Vagina (tissue), 2 donors: ENCODE data around the gene CTPS2. TPM values are rescaled to one million over a fixed set of nuclear protein-coding genes. Genes with fewer than 3 reads are reported as not detected.

Experiments used
- DNase-seq, 2 donors: peaks; one replicate each; pipeline ENCODE4 v3.0.0-alpha.2; 2017; ENCODE audit errors: extremely low spot score in 2 of 2
- H3K27ac ChIP-seq: fragments of 200-600 bp; sonication (generic); one replicate; pipeline ENCODE4 v1.5.1; 2019
- H3K27me3 ChIP-seq: fragments of 200-600 bp; sonication (generic); one replicate; pipeline ENCODE4 v1.5.1; 2019
- H3K36me3 ChIP-seq, 2 donors: fragments of 200-600 bp; sonication (generic); one replicate each; pipeline ENCODE4 v1.5.1; 2017 to 2019
- H3K4me1 ChIP-seq: fragments of 200-600 bp; sonication (generic); one replicate; pipeline ENCODE4 v1.5.1; 2019
- H3K4me3 ChIP-seq, 2 donors: fragments of 200-600 bp; sonication (generic); 1 replicate in 1 of 2; 2 replicates in 1 of 2; pipeline ENCODE4 v1.5.1; 2016 to 2019
- H3K9me3 ChIP-seq: fragments of 200-600 bp; sonication (generic); one replicate; pipeline ENCODE4 v1.5.1; 2019
- POLR2A ChIP-seq, 2 donors: fragments of 450-650 bp; IDR thresholded peaks; one replicate each; pipeline ENCODE4 v1.6.1; 2017; ENCODE audit warnings: antibody characterized with exemption in 2 of 2, mild to moderate bottlenecking in 2 of 2, moderate library complexity in 2 of 2
- POLR2AphosphoS5 ChIP-seq, 2 donors: sonication (generic); formaldehyde crosslinking; IDR thresholded peaks; one replicate each; pipeline ENCODE4 v1.9.0; 2017; ENCODE audit warnings: antibody characterized with exemption in 2 of 2, mild to moderate bottlenecking in 2 of 2, low read depth in 1 of 2; ENCODE audit not compliant: insufficient read depth in 1 of 2
- intact Hi-C: fragments of 100-400 bp; cut with DNase I; formaldehyde crosslinking; loops from one replicate; pipeline ENCODE4 v1.15.1; 2023
- total RNA-seq: library from RNA; depleted of rRNA; stranded (reverse); fragments of >200 nt; gene quantifications from one replicate; pipeline ENCODE4 v1.2.3, GENCODE V29; 2016
- TF ChIP-seq, protein P1 (sequence below), 3 experiments: fragments of 450-650 bp in 2 of 3; fragments of 200-600 bp in 1 of 3; sonication (generic) in 1 of 3; IDR thresholded peaks; one replicate each; pipeline ENCODE4 v1.5.1; 2017 to 2019; ENCODE audit warnings: antibody characterized with exemption in 3 of 3, mild to moderate bottlenecking in 2 of 3, moderate library complexity in 2 of 3

Gene CTPS2
- total RNA-seq, 1 donor from 2014 or later: 20.4 TPM

DNA sequence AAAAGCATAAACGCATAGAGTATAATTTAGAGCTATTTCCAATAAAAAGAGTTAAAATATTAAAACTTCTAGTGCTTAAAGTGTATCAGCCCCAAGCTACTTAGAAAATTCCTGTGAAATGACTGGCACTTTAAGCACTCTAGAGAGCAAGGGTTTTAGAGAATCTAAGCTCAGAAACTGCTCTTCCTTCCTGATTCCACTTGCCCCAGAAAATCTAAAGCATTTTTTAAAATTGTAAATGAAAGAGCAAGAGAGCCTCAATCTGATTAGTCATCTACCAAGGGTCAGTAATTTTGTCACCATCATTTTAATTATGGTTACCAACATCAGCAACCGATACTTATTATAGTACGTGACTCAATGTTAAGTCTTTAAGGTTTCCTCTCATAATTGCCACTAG, 25.0 kb downstream of the CTPS2 start:
- intact Hi-C loops: no loop called here
- H3K36me3 ChIP-seq: peaks cover 0 to 5% of the 10 kb centered on the region in 2 donors
- H3K27ac ChIP-seq: no peak overlapping the region
- H3K27me3 ChIP-seq: no peaks in the 10 kb centered on the region
- no peak overlapping the region for H3K4me3 ChIP-seq
- no peak for DNase-seq
- H3K4me1 ChIP-seq: no peaks in the 10 kb centered on the region
- no peaks in the 10 kb centered on the region for H3K9me3 ChIP-seq
- TF ChIP-seq POLR2AphosphoS5 (IDR thresholded peaks at IDR 0.05; ENCODE audit: insufficient read depth in 1 of 2, low read depth in 1 of 2): no peak
- no peak for TF ChIP-seq POLR2A (IDR thresholded peaks at IDR 0.05)
- TF ChIP-seq, protein P1, sequence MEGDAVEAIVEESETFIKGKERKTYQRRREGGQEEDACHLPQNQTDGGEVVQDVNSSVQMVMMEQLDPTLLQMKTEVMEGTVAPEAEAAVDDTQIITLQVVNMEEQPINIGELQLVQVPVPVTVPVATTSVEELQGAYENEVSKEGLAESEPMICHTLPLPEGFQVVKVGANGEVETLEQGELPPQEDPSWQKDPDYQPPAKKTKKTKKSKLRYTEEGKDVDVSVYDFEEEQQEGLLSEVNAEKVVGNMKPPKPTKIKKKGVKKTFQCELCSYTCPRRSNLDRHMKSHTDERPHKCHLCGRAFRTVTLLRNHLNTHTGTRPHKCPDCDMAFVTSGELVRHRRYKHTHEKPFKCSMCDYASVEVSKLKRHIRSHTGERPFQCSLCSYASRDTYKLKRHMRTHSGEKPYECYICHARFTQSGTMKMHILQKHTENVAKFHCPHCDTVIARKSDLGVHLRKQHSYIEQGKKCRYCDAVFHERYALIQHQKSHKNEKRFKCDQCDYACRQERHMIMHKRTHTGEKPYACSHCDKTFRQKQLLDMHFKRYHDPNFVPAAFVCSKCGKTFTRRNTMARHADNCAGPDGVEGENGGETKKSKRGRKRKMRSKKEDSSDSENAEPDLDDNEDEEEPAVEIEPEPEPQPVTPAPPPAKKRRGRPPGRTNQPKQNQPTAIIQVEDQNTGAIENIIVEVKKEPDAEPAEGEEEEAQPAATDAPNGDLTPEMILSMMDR (IDR thresholded peaks at IDR 0.05): no peak

DNA sequence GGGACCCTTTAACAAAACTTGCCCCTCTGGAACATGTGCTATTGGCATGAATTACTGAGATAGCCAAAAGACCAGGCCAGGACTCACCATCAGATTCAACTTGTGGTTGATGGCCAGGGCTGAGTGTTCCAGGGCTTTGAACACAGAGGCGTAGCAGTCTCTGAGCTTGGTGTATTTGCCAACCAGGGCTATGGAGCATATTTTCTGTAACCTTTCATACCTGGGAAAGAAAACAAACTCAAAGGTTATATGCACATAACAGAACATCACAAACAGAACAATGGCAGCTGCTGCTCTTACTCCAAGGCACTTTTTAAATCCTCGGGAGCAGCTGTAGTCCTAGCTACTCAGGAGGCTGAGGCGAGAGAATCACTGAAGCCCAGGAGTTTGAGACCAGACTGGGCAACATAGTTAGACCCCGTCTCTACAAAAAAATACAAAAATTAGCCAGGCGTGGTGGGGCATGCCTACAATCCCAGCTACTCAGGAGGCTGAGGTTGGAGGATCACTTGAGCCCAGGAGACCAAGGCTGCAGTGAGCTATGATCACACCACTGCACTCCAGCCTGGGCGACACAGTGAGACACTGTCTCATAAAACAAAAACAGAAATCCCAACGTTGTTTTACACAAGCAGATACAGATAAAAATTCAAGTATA, 29.3 kb downstream of the CTPS2 start:
- no peak for DNase-seq
- H3K4me3 ChIP-seq: no peak overlapping the region
- no peaks in the 10 kb centered on the region for H3K4me1 ChIP-seq
- no peak overlapping the region for H3K27ac ChIP-seq
- no peaks in the 10 kb centered on the region for H3K9me3 ChIP-seq
- H3K27me3 ChIP-seq: no peaks in the 10 kb centered on the region
- intact Hi-C loops: no loop called here
- peaks cover 0 to 5% of the 10 kb centered on the region in 2 donors for H3K36me3 ChIP-seq
- TF ChIP-seq POLR2AphosphoS5 (IDR thresholded peaks at IDR 0.05; ENCODE audit: insufficient read depth in 1 of 2, low read depth in 1 of 2) (no peak), POLR2A (IDR thresholded peaks at IDR 0.05) (no peak)
- TF ChIP-seq, protein P1 (IDR thresholded peaks at IDR 0.05): no peak

DNA sequence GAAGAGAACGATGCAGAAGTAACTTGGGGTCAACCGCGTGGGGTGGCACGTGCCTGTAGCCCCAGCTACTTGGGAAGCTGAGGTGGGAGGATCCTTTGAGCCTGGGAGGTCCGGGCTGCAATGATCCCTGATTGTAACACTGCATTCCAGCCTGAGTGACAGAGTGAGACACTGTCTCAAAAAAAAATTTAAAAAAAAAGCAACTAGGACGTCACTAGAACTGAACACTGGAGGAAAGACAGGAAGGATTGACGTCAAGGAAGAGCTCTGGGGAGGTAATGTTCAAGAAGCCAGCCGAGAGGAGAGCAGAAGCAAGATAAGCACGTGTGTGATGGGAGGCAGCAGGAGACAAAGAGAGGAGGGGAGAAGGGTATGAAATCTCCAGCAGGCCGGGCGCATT, 33.8 kb downstream of the CTPS2 start:
- no peak for DNase-seq
- TF ChIP-seq POLR2A (IDR thresholded peaks at IDR 0.05) (no peak), POLR2AphosphoS5 (IDR thresholded peaks at IDR 0.05; ENCODE audit: insufficient read depth in 1 of 2, low read depth in 1 of 2) (no peak)
- TF ChIP-seq, protein P1 (IDR thresholded peaks at IDR 0.05): no peak
- intact Hi-C loops: no loop called here
- Histone ChIP-seq H3K27ac (no peak overlapping the region), H3K4me1 (no peaks in the 10 kb centered on the region), H3K36me3 (peaks cover 0 to 3% of the 10 kb centered on the region in 2 donors), H3K27me3 (no peaks in the 10 kb centered on the region), H3K9me3 (no peaks in the 10 kb centered on the region), H3K4me3 (no peak overlapping the region)

DNA sequence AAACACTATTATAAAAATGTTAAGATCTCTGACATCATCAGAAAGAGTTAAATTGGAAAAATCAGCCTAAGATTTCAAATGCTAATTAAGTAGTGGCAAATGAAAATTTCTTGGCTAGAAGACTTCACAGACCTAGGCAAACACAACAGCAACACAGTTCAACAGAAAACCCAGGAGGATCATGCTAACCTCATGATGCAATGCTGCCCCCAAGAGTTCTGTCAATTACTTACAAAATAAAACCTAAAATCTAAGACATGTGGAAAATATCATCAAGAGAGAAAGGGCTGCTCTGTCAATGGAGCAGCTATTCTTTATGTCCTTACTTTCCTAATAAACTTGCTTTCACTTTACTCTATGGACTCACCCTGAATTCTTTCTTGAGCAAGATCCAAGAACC, 41.5 kb downstream of the CTPS2 start:
- intact Hi-C loops: no loop called here

DNA sequence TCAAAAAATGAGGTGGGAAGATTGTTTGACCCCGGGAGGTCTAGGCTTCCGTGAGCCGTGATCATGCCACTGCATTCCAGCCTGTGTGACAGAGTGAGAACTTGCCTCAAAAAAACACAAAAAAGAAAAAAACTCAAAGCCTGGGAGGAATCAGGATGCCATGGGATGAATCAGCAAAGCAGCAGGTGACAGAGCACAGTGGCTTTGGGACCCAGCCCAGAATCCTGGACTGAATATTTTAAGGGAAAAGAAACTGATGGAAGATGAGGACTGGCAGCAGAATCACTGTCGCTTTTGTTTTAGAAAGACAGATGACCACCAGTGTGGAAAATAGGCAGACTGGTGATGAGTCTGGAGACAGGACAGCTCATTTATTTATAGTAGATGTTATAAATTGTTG, 45.9 kb downstream of the CTPS2 start:
- no peak for DNase-seq
- no peak overlapping the region for H3K27ac ChIP-seq
- H3K9me3 ChIP-seq: no peaks in the 10 kb centered on the region
- H3K36me3 ChIP-seq: no peaks in the 10 kb centered on the region
- TF ChIP-seq POLR2AphosphoS5 (IDR thresholded peaks at IDR 0.05; ENCODE audit: insufficient read depth in 1 of 2, low read depth in 1 of 2) (no peak), POLR2A (IDR thresholded peaks at IDR 0.05) (no peak)
- TF ChIP-seq, protein P1 (IDR thresholded peaks at IDR 0.05): no peak
- no peaks in the 10 kb centered on the region for H3K27me3 ChIP-seq
- intact Hi-C loops: no loop called here
- no peaks in the 10 kb centered on the region for H3K4me1 ChIP-seq
- no peak overlapping the region for H3K4me3 ChIP-seq

More for the DNA sequence above, 41.5 kb downstream of the CTPS2 start:
- Histone ChIP-seq H3K27ac (no peak overlapping the region), H3K4me1 (no peaks in the 10 kb centered on the region), H3K36me3 (no peaks in the 10 kb centered on the region), H3K27me3 (no peaks in the 10 kb centered on the region), H3K9me3 (no peaks in the 10 kb centered on the region), H3K4me3 (no peak overlapping the region)
- TF ChIP-seq, protein P1 (IDR thresholded peaks at IDR 0.05): peak in 2 of 3 experiments; percentile 3 to 11
- TF ChIP-seq POLR2A (IDR thresholded peaks at IDR 0.05): no peak
- DNase-seq: no peak
